SW480 (cell line): ENCODE results near the gene MXD3.
A peak's percentile ranks its signal among the peaks of the same experiment; 100 is the strongest.
"Not testable (repeated sequence)": the region's sequence is repeated elsewhere in the genome, so short reads cannot be mapped to it uniquely, and the experiment has no call there.

Experiments
- DNase-seq: peaks from one replicate; pipeline ENCODE4 v3.0.0-alpha.2; 2016; ENCODE audit warnings: low spot score

The MXD3 gene

GRCh38 chr5:177311723-177312648 lies at the start of gene MXD3:
Gene MXD3 (minus strand): TSS chr5:177311898. CDS start chr5:177311830, 68 bp downstream.
- peak; percentile 99 for DNase-seq

- DNase-seq = not testable (repeated sequence)
Observed at GRCh38 chr5:177360740-177361139, 49.0 kb upstream of the MXD3 start.

GRCh38 chr5:177359860-177360259 lies 48.2 kb upstream of the MXD3 start:
- DNase-seq = no peak

- no peak for DNase-seq
Observed at GRCh38 chr5:177359451-177359851, 47.8 kb upstream of the MXD3 start.

GRCh38 chr5:177358370-177358819 lies 46.7 kb upstream of the MXD3 start:
- DNase-seq = no peak

- peak; percentile 94 for DNase-seq
Observed at GRCh38 chr5:177357459-177358351, 46.0 kb upstream of the MXD3 start, which contains the start of gene RGS14. Gene RGS14 (plus strand): TSS chr5:177357924. CDS start chr5:177358025, 101 bp downstream.

GRCh38 chr5:177357146-177357458 lies 45.4 kb upstream of the MXD3 start:
- no peak for DNase-seq

GRCh38 chr5:177356746-177357145 lies 45.0 kb upstream of the MXD3 start:
- DNase-seq = no peak

- DNase-seq = peak; percentile 44
Observed at GRCh38 chr5:177355868-177356168, 44.1 kb upstream of the MXD3 start.

GRCh38 chr5:177355162-177355867 lies 43.6 kb upstream of the MXD3 start:
- DNase-seq = no peak

GRCh38 chr5:177354711-177355110 lies 43.0 kb upstream of the MXD3 start:
- no peak for DNase-seq

- no peak for DNase-seq
Observed at GRCh38 chr5:177354256-177354655, 42.6 kb upstream of the MXD3 start.

- DNase-seq = no peak
Observed at GRCh38 chr5:177353093-177353492, 41.4 kb upstream of the MXD3 start.

GRCh38 chr5:177351392-177352329 lies 40.0 kb upstream of the MXD3 start, which contains the start of gene LMAN2:
Gene LMAN2 (minus strand): TSS chr5:177351668. CDS start chr5:177351647, 21 bp downstream.
- DNase-seq = peak; percentile 95

- no peak for DNase-seq
Observed at GRCh38 chr5:177350776-177351391, 39.2 kb upstream of the MXD3 start.

- DNase-seq = no peak
Observed at GRCh38 chr5:177349762-177350161, 38.1 kb upstream of the MXD3 start.

- DNase-seq = no peak
Observed at GRCh38 chr5:177349362-177349647, 37.6 kb upstream of the MXD3 start.

GRCh38 chr5:177347699-177348098 lies 36.0 kb upstream of the MXD3 start:
- no peak for DNase-seq

GRCh38 chr5:177346820-177347219 lies 35.1 kb upstream of the MXD3 start:
- no peak for DNase-seq

- no peak for DNase-seq
Observed at GRCh38 chr5:177344891-177345290, 33.2 kb upstream of the MXD3 start.

- no peak for DNase-seq
Observed at GRCh38 chr5:177343777-177344176, 32.1 kb upstream of the MXD3 start.
